ENCODE data around the gene AFG3L2.
"Not testable (repeated sequence)": the region's sequence is repeated elsewhere in the genome, so short reads cannot be mapped to it uniquely, and the experiment has no call there.

Gene AFG3L2

DNA sequence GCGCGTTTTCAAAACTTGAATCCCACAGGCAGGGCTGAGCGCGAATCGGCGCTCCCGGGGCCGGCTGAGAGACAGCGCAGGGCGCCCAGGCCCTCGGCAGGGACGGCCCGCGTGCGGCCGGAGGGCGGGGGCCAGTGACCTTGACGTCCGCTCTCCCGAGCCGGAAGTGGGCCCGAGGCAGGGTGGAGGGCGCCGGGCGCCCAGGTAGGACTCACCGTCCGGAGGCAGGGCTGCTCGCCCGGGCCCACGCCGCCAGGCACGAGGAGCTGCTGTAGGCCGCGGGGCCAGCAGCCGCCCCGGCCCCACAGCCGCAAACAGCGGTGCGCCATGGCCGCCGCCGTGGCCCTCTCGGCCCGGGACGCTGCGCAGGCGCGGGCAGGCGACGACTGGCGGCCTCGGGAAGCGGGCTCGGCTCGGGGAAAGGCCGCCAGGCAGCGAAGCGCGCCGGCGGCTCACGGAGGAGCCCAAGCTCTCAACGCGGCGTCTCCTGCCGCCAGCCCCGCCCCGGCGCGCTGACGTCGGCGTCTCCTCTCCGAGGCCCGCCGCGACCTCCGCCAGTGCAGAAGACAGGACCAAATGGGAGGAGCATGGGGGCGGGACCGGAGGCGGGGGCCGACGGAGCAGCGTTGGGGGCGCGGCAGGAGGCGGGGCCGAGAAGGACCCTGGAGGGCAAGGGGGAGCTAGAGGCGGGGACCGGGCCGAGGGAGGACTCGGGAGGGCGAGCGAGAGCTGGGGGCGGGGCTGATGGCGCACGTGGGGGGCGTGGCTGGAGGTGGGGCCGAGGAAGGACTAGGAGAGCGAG, at the start of gene AFG3L2:
Gene AFG3L2, minus strand, starts transcription at position 474 of the 802 bp plus-strand sequence. Its CDS starts 145 bp downstream, at position 329.
- FAIRE-seq, result no peak

DNA sequence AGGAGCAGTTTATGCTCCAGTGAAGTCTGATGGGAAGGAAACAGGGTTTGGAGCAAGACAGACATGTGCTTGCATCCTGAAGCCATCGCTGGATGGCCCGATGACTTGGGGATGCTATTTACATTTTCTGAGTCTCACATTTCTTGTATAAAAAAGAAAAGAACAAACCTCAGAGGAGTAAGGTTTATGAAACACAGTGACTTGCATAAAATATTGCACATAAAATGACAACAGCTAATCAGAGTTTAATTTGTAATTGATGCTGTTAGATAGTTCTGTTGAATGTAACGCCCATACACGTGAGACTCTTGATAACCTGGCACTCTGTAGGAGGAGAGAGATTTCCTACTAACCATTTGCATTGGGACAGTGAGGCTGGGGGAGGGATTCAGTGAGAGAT, 47.2 kb upstream of the AFG3L2 start:
- no peak for FAIRE-seq

DNA sequence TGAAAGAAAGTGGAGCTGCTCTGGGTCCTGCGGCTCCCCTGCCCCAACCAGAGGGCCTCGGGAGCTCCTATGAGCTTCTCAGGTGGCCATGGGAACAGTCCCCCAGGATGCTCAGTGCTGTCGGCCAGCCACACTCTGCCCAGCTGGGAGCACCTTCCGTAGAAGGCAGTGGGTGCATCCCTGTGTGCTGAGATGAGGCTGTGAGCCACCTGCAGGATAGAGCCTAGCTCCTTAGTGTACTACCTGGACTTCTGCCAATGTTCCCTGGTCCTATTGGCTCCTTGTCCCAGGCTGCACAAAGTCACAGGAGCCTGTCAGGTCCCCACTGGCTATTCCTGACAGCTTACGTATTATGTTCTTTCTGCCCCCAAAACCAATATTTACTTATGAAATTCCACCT, 46.8 kb upstream of the AFG3L2 start:
- no peak for FAIRE-seq

DNA sequence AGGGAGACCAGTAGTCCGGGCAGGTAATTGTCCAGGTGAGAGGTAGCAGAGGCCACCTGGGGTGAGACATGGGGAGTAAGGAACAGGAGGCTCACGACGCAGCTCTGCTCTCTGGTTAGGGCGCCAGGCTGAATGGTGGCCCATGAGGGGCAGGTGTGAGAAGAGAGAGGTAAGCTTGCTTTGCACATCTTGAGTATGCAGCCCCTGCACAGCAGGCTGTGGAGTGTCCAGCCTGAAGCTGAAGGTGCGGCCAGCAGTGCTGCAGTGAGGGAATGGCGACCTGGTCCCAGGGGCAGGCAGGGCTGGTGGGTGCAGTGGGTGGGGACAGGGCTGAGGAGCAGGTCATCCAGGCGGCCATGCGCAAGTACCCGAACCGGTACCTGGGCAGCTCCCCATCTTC, 46.4 kb upstream of the AFG3L2 start:
- FAIRE-seq, result no peak

DNA sequence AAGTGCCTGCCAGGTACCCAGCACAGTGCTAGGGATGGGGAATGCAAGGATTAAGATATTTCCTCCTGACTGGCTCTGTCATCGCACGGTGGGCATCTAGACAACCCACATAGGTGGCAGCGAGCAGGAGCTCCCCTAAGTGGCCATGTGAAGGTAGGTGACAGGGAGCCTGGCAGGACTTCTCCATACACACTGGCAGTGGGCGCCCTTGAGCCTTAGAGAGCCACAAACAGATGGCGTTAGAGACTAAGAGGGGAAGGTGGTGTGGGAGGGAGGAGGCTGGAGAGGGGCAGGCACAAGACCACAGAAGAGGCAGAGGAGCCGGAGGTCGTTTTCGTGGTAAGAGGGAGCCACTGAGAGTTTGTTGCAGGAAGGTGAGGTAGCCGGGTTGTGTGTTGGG, 45.9 kb upstream of the AFG3L2 start:
- FAIRE-seq, result no peak

DNA sequence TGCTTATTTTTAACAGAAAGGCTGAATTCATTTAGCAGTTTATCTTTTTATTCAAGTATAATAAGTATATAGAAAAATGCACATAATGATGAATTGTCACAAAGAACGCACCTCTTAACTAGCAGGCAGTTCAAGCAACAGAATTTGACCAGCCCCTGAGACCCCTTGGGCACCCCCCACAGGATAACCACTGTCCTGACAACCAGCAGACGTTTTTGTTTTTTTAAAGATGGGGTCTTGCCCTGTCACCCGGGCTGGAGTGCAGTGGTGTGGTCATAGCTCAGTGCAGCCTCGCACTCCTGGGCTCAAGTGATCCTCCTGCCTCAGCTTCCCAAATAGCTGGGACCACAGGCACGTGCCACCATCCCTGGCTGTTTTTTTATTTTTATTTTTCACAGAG, 44.7 kb upstream of the AFG3L2 start:
- no peak for FAIRE-seq

DNA sequence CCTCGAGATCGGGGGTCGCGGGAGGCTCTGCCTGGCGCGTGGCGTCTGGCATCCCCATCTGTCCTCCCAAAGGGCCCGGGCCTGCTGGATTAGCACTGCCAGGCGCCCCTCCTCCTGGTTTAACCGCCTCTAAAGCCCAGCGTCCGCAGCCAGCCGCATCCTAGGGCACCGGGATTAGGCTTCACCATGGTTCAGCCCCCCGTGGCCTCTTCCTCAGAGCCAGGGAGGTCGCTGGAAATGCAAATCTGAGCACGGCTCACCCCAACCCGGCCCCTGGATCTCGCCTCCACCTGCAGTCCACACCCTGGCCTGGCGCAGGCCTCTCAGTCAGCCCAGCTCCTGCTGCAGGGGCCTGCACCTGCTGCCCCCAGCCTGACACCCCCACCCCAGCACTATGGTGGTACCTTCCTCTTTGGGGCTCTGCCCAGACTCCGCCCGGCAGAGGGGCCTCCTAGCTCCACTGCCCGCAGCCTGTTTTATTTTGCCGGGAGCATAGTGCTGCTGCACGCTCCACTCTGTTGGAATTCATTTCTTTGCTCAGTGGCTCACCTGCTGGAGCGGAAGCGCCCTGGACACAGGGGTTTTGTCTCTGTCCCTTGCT, 43.9 kb upstream of the AFG3L2 start:
- FAIRE-seq, result no peak

DNA sequence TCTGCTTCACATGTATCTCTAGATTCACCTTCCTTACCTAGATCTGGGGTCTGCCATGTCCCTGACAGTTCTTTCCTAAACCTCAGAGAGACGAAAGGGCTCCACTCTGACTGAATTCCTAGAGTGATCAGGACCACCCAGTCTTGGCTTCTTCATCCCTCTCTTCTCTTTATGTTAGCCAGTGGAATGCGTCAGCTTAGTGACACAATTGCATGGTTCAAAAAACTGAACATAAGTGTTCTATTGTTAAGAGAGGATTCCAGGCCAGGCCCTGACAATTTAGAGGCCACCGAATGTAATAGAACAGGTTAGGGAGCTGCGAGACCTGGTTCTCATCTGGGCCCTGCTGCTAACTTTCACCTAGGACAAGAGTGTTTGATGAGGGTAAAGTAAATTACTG, 40.7 kb upstream of the AFG3L2 start:
- no peak for FAIRE-seq

DNA sequence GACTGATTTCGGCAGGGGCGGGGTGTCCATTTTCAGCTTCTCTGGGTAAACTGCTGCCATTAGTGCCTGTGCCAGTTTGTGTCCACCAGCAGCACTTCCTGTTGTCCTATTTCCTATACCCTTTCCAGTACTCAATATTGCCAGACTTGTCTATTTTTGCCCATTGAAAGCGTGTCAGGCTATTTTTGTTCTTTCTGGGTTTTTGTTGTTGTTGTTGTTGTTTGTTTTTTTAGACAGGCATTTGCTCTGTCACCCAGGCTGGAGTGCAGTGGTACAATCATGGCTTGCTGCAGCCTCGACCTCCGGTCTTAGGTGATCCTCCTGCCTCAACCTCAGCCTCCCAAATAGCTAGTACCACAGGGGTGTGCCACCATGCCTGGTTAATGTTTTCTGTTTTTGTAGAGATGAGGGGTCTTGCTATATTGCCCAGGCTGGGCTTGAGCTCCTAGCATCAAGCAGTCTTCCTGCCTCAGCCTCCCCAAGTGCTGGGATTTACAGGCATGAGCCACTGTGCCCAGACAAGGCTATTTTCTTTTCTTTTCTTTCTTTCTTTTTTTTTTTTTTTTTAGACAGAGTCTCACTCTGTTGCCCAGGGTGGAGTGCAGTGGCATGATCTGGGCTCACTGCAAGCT, 39.2 kb upstream of the AFG3L2 start:
- no peak for FAIRE-seq

DNA sequence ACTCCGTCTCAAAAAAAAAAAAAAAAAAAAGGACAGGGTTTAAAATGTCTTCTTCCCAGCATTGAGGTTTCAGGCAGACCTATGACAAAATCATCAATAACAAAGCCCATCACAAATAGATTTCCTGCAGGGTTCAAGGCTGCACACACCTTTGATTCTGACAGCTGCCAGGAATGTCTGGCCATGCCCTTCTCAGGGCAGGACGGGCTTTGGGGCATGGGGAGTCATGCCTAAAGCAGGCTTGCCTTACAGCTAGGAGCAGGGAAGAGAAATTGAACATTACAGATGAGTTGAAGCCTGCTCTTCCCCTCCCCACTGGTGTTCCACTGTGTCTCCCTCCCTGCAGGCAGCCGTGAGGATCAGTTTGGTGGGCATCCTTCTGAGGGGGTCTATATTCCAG, 34.4 kb upstream of the AFG3L2 start:
- FAIRE-seq, result no peak

DNA sequence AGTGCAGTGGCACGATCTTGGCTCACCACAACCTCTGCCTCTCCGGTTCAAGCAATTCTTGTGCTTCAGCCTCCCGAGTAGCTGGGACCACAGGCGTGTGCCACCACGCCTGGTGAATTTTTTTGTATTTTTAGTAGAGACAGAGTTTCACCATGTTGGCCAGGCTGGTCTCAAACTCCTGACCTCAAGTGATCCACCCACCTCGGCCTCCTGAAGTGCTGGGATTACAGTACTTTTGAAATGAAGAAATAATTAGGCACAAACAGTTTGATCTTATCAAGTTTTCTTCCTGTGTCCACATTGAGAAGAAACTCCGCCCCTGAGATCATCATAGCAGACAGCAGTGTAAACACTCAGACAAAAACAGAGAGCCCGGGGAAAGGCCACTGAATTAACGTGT, 33.7 kb upstream of the AFG3L2 start:
- not testable (repeated sequence) for FAIRE-seq

DNA sequence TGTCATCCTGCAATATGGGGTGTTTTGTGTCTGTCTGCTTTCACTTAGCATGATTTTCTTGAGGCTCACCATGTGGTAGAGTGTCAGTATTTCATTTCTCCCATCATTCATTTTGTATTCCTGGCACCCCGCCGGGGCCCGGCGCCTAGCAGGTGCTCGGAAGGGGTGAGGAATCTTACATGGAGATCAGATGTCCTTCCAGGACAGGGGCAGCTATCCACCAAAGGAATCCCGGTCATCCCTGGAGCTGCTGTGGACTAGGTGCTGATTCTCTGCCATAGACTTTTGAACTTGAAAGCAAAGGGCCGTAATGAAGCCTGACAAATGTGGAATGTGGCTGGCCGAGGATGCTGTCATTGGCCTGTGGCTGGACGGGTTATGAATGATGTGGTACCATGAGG, 33.1 kb upstream of the AFG3L2 start:
- FAIRE-seq, result no peak

DNA sequence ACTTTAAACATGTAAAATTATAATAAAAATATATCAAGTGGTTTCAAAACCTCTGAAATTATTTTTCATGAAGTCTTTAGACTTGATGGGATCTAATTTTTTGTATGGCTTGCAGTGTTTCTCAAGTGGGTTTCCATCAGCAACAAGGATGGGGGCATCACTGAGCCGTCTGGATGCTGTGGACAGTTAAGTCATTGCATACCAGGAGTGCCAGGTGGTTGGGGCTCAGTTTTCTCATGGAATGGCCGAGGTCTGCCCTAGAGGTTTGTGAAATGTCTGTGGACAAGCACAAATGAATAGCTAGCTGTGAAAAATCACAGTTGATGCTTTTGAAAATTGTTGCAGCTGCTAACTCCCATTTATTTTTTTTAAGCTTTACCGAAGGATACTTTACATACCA, 32.4 kb upstream of the AFG3L2 start:
- FAIRE-seq, result no peak

DNA sequence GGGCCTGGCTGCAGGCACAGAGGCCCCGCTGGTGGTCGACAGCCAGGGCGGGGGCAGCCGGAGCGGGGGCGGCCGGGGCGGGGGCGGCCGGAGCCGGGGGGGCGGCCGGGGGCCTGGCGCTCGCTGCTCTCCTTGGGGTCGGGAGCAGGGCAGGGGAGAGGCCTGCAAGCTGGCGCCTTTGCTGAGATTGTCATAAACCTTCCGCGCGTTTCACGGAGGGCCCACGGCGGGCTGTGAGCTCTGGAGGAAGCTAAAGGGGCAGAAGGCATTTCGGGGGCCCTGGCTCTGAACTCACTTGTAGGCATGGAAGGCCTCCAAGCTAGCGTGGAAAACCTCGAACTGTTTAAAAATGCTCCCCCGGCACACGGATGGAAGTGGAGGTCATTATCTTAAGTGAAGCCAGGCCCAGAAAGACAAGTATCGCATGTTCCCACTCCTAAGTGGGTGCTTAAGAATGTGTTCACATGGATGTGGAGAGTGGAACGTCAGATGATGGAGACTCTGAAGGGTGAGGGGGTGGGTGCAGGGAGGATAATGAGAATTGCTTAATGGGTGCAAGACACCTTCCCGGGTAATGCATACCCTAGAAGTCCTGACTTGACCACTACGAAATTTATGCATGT, 31.3 kb upstream of the AFG3L2 start:
- FAIRE-seq, result no peak

DNA sequence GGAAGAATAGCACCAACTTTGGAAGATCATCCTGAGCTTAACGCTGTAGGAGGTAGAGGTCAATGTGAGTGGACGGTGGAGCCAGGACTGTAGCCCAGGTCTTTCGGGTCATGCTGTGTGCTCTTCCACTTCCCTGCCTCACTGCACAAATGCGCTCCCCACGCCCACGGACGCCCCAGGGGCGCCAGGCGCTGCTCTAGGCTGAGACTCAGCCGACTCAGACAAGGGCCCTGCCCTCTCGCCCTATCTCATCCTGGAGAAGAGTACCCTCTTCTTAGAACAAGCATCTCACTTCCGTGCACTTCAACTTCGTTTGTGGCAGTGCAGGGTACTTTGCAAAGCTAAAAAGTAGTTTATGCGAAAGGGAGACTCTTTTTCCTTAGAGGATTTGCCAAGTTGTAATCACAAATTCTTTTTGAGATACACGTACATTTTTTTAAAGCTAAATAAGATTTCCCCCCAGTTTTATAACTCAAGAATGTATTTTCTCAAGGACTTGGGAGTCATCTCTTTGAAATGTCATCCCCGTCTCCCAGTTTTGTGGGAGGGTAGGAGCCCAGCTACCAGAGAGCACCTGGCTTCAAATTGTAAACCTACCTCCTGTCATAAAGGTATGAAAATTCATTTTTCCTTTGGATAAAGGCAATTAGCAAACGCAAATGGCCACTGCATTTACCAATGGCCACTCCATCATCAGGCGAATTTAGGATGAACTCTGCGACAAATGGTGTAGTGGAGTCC, 29.5 kb upstream of the AFG3L2 start:
- no peak for FAIRE-seq

DNA sequence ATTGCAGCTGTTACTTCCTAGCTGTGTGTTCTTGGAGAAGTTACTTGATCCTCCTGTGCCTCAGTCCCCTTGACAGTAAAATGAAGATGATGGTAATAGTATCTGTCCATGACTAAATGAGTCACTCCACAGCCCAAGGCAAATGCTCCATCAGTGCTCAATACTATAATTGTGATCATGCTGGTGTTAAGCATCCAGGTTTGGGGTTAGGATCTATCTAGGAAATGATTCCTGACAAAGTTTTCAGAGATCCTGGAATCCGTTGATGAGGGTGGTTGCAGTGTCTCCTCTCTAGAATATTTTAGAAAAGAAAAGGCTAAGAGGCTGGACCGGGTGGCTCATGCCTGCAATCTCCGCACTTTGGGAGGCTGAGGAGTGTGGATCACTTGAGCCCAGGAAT, 28.0 kb upstream of the AFG3L2 start:
- no peak for FAIRE-seq

DNA sequence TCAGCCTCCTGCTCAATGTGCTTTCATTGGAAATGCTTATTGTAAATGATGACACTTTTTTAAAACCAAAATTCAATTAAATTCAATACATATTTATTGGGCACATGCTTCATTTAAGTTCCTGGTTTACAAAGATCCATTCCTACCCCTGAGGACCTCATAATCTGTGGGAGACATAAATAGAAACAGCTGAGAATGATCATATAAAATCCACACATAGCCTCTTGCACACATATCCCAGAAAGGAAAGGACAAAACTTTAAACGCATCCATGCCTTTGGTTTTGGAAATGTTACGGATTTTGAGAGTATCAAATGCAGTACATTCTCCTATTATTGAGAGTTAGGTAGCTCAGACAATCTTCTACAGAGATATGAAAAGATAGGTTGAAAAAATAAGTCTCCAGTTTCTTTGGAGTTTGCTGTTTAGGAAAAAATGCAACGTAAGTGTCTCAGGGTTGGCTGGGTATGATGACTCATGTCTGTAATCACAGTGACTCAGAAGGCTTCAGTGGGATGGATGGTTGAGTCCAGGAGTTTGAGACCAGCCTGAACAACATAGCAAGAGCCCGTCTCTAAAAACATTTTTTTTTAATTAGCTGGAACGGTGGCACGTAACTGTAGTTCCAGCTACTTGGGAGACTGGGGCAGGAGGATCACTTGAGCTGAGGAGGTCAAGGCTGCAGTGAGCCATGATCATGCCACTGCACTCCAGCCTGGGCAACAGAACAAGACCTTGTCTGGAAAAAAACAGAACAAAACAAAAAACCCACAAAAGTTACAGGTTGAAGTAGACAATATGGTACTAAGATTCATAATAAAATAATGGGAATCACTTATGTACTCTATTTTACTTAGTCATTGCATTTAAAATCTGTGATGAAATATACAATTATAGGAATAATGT, 26.8 kb upstream of the AFG3L2 start:
- no peak for FAIRE-seq

DNA sequence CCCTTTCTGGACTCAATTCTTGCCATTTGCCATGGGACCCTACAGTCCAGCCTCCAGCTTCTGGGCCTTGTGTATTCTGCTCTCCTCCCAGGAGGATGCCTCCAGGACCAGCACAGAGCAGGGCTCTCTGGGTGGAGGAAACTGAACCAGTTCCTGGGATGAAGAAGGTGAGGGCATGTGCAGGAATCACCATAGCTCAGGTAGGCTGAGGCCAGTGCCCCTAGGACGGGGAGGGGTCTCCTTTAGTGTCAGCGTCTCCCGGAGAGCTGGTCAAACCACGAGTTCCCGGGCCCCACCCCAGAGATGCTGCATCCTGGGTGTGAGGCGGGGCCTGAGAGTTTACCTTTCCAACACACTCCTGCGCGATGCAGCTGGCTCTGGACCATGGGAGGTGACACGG, 24.9 kb upstream of the AFG3L2 start:
- FAIRE-seq, result no peak

DNA sequence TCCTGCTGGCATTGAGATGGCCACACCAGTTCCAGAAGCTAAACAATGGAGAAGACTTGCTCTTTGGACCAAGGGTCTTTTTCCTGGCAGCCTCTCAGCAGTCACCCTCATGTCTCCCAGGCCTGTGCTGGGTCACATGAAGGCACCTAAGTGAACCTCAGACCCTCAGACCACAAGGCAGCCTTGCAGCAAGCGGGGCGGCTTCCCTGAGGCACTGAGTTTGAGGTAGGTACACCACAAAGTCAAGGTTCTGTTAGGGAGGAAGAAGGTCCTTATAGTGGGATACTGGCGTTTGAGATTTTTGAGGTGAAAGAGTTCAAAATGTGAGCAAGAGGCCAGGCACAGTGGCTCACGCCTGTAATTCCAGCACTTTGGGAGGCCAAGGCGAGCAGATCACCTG, 22.2 kb upstream of the AFG3L2 start:
- FAIRE-seq, result no peak

DNA sequence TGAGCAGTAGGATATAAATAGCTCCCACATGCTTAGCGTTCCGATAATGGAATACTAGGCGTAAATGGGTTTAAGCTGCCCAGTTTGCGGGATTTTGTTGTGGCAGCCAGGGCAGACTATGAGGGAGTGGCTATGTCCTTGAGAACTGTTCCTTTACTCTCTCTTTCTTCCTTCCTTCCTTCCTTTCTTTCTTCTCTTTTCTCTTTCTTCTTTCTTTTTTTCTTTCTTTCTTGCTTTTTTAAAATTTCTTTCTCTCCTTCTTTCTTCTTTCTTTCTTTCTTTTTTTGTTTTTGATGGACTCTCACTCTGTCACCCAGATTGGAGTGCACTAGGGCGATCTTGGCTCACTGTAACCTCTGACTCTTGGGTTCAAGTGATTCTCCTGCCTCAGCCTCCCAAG, 21.6 kb upstream of the AFG3L2 start:
- no peak for FAIRE-seq

DNA sequence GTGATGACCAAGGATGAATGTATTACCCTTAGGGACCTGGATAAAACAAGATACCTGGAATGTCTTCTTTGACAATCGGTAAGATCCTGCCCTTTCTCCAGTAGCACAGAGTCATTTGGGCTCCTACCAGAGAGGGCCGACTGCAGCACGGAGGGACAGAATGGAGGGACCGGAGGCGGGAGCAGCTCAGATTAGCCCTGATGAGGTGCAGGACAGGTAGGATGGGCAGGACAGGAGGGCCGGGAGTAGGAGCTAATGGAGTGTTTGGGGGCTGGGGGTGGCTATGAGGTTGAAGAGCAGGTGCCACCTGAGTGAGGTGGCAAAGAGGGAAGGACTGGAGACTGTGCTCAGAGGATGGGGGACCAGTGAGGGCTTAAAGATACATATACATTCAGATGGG, 20.8 kb upstream of the AFG3L2 start:
- no peak for FAIRE-seq

DNA sequence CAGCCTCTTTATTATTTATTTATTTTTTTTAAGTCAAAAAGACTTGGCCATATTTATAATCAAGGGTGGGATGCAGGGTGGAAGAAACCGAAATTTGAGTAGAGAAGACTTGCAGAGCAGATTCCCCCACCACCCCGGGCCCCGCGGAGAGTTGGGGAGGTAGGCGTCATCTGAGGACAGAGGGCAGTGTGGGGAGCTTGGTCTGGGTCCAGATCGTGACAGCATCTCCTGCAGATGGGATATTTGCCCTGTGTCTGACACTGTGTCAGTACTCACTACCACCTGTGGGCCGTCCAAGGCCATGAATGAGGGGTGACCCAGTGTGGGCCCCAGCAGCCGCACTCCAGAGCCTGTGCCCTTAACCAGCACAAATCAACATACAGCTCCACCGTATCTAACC, 20.2 kb upstream of the AFG3L2 start:
- FAIRE-seq, result no peak
